Esophagus squamous epithelium (tissue), 5 donors: ENCODE data around the gene NFKB1. TPM values are rescaled to one million over a fixed set of nuclear protein-coding genes. Genes with fewer than 3 reads are reported as not detected.

ENCODE experiments used
- DNase-seq: peaks from one replicate; lab custom pipeline; 2025; lab: John Stamatoyannopoulos, UW
- H3K27ac ChIP-seq, 4 donors: fragments of 200-600 bp; sonication (generic); one replicate each; pipeline ENCODE4 v1.5.1; 2016 to 2019; ENCODE audit warnings: mild to moderate bottlenecking in 1 of 4
- H3K27me3 ChIP-seq, 4 donors: fragments of 200-600 bp; sonication (generic); 1 replicate in 3 of 4; 2 replicates in 1 of 4; pipeline versions ENCODE4 v1.5.1 to v1.6.0; 2017 to 2021; ENCODE audit warnings: antibody characterized with exemption in 1 of 4
- H3K36me3 ChIP-seq, 3 donors: fragments of 200-600 bp; sonication (generic); one replicate each; pipeline ENCODE4 v1.5.1; 2016 to 2019
- H3K4me1 ChIP-seq, 3 donors: fragments of 200-600 bp; sonication (generic); one replicate each; pipeline ENCODE4 v1.5.1; 2017 to 2019
- H3K4me3 ChIP-seq, 4 donors: fragments of 200-600 bp; sonication (generic); 1 replicate in 3 of 4; 2 replicates in 1 of 4; pipeline ENCODE4 v1.5.1; 2016 to 2019; ENCODE audit warnings: mild to moderate bottlenecking in 2 of 4, moderate library complexity in 1 of 4
- H3K9me3 ChIP-seq, 3 donors: fragments of 200-600 bp; sonication (generic); one replicate each; pipeline ENCODE4 v1.5.1; 2016 to 2019
- POLR2A ChIP-seq, 4 donors: fragments of 450-650 bp; IDR thresholded peaks; one replicate each; pipeline ENCODE4 v1.6.1; 2017; ENCODE audit warnings: antibody characterized with exemption in 4 of 4, mild to moderate bottlenecking in 4 of 4, moderate library complexity in 3 of 4
- WGBS, 2 donors: methylation state at CpG; one replicate each; pipeline ENCODE4 v1.1.5; 2018; 5-methylcytosine and 5-hydroxymethylcytosine counted together
- intact Hi-C: fragments of 100-400 bp; cut with DNase I; formaldehyde crosslinking; loops from one replicate; pipeline ENCODE4 v1.15.0; 2022
- total RNA-seq, 4 donors: library from RNA; depleted of rRNA; stranded (reverse); fragments of >200 nt; gene quantifications; one replicate each; pipeline ENCODE4 v1.1.0, GENCODE V29; 2016
- TF ChIP-seq, protein P1 (sequence below), 6 experiments: fragments of 450-650 bp in 4 of 6; fragments of 200-600 bp in 2 of 6; sonication (generic) in 2 of 6; IDR thresholded peaks; one replicate each; pipeline ENCODE4 v1.5.1; 2016 to 2019; ENCODE audit warnings: antibody characterized with exemption in 6 of 6, mild to moderate bottlenecking in 4 of 6, moderate library complexity in 4 of 6
- donor health status: DM: yes; HTN: yes; CAD: no.

Gene NFKB1
- total RNA-seq, 4 donors from 2014 or later, result 33.5 to 47.5 (median 41.4) TPM

DNA sequence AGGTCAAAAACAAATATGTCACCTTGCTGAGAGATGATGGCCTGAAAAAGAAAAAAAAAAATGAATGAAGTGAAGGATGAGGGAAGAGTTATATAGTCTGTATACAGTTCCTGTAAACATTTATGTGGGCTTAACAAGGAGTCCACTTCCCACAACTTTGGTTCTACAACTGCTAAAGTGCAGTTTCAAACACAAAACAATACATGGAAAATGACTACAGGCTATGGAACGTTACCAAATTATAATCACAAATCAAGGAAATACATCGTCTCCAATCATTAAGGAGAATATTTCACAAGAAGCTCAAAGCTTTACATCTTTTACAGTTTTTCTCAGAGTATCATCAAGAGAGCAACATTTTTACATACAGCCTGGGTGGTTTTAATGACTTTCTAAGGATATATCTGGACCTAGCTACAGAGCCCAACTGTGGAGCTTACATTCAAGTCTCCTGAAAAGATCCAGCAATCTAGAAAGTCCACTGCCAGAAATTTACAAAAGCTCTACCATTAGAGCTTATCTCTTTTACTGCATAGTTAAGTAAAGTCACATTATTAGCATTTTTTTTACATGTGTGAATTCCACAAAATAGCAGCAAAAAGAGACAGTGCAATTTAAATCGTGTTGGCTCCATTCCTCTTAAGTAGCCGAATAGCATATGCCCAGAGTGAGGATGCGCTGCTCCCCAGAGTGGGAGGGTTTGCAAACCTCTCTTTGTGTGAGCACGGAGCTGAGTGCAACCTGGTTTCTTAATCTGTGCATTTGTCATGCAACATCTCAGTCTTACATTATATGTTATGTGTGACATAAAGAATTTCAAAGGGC lies 131.3 kb downstream of the NFKB1 start:
- Histone ChIP-seq H3K36me3 (peaks cover 0 to 26% (median 6%) of the 10 kb centered on the region in 3 donors), H3K4me1 (peaks cover 0 to 8% (median 0%) of the 10 kb centered on the region in 3 donors), H3K4me3 (no peak overlapping the region), H3K9me3 (no peaks in the 10 kb centered on the region), H3K27me3 (no peaks in the 10 kb centered on the region), H3K27ac (no peak overlapping the region)
- no peak for DNase-seq
- 53 to 78% methylated on average over 6 of the region's 6 CpGs for WGBS, 2 donors
- intact Hi-C loops, result no loop called here
- TF ChIP-seq, protein P1, sequence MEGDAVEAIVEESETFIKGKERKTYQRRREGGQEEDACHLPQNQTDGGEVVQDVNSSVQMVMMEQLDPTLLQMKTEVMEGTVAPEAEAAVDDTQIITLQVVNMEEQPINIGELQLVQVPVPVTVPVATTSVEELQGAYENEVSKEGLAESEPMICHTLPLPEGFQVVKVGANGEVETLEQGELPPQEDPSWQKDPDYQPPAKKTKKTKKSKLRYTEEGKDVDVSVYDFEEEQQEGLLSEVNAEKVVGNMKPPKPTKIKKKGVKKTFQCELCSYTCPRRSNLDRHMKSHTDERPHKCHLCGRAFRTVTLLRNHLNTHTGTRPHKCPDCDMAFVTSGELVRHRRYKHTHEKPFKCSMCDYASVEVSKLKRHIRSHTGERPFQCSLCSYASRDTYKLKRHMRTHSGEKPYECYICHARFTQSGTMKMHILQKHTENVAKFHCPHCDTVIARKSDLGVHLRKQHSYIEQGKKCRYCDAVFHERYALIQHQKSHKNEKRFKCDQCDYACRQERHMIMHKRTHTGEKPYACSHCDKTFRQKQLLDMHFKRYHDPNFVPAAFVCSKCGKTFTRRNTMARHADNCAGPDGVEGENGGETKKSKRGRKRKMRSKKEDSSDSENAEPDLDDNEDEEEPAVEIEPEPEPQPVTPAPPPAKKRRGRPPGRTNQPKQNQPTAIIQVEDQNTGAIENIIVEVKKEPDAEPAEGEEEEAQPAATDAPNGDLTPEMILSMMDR (IDR thresholded peaks at IDR 0.05), result no peak
- TF ChIP-seq POLR2A (IDR thresholded peaks at IDR 0.05), result no peak

DNA sequence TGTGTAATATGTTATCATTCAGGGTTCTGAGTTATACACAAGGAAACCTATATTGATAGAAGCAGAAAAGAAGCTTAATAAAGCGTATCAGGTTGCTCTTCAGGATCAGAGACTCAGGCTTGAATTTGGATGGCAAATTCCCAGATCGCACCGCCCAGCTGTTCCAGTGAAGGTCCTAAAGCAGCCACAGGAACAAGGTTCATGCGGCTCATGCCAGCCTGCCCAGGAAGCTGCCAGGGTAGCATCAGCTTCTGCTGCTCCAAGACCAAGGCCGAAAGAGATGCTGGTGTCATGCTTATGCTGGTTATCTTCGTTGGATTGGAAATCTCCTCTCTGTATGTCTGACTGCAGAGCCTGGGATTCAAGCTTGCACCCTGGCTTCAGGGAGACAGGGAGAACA lies 131.9 kb downstream of the NFKB1 start:
- WGBS, 2 donors, result 81 to 94% methylated on average over 5 to 6 of the region's 6 CpGs

DNA sequence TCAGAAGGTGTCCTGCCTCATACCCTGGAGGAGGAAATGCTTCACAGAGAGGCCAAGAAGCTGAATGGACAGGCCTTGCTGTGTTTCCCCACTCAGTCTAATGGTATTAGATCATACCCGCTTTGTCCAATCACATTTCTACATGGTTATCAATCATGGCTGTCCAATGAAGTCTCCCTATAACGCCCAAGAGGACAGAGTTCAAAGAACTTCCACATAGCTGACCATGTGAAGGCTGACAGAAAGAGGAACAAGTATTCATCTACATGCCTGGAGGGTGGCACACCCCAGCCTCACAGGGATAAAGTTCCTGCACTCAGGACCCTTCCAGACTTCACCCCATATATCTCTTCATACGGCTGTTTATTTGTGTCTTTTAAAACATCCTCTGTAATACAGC lies 136.2 kb downstream of the NFKB1 start:
- 72 to 74% methylated on average over 3 of the region's 3 CpGs for WGBS, 2 donors
- peaks cover 0 to 47% (median 6%) of the 10 kb centered on the region in 3 donors for H3K36me3 ChIP-seq

More for the DNA sequence above, 131.9 kb downstream of the NFKB1 start:
- H3K27me3 ChIP-seq, result no peaks in the 10 kb centered on the region
- H3K9me3 ChIP-seq, result no peaks in the 10 kb centered on the region
- intact Hi-C loops, result no loop called here
- DNase-seq, result no peak
- H3K27ac ChIP-seq, result no peak overlapping the region
- TF ChIP-seq, protein P1 (IDR thresholded peaks at IDR 0.05), result no peak
- no peak for TF ChIP-seq POLR2A (IDR thresholded peaks at IDR 0.05)
- peaks cover 0 to 2% (median 0%) of the 10 kb centered on the region in 3 donors for H3K4me1 ChIP-seq
- no peak overlapping the region for H3K4me3 ChIP-seq
- peaks cover 0 to 32% (median 6%) of the 10 kb centered on the region in 3 donors for H3K36me3 ChIP-seq

DNA sequence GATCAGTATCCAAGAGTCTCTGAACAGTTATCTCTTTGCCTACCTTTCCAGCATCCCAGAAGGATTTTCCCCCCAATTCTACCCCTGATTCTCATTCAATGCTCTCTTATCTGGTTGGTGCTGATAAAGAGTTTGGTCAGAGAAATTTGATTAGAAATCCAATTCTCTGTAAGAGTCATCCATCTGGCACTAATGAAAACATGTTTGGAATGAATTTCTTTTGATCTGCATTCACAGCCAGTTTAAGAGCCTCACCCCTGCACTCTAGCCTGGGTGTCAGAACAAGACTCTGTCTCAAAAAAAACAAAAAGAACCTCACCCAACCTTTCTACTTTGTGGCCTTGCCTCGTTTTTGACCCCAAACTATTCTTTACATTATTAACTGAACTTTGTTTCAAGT lies 137.5 kb downstream of the NFKB1 start:
- no peak for DNase-seq
- no peaks in the 10 kb centered on the region for H3K4me1 ChIP-seq
- H3K9me3 ChIP-seq, result no peaks in the 10 kb centered on the region
- H3K27me3 ChIP-seq, result no peaks in the 10 kb centered on the region
- peaks cover 0 to 47% (median 6%) of the 10 kb centered on the region in 3 donors for H3K36me3 ChIP-seq
- no peak for TF ChIP-seq POLR2A (IDR thresholded peaks at IDR 0.05)
- TF ChIP-seq, protein P1 (IDR thresholded peaks at IDR 0.05), result no peak
- no peak overlapping the region for H3K27ac ChIP-seq
- intact Hi-C loops, result no loop called here
- no peak overlapping the region for H3K4me3 ChIP-seq
- 62 to 63% methylated on average over 1 of the region's 1 CpG for WGBS, 2 donors

More for the DNA sequence above, 136.2 kb downstream of the NFKB1 start:
- H3K27ac ChIP-seq, result no peak overlapping the region
- no peaks in the 10 kb centered on the region for H3K9me3 ChIP-seq
- no peak for DNase-seq
- no peak overlapping the region for H3K4me3 ChIP-seq
- no peaks in the 10 kb centered on the region for H3K27me3 ChIP-seq
- TF ChIP-seq, protein P1 (IDR thresholded peaks at IDR 0.05), result no peak
- no peak for TF ChIP-seq POLR2A (IDR thresholded peaks at IDR 0.05)
- intact Hi-C loops, result no loop called here
- H3K4me1 ChIP-seq, result no peaks in the 10 kb centered on the region

DNA sequence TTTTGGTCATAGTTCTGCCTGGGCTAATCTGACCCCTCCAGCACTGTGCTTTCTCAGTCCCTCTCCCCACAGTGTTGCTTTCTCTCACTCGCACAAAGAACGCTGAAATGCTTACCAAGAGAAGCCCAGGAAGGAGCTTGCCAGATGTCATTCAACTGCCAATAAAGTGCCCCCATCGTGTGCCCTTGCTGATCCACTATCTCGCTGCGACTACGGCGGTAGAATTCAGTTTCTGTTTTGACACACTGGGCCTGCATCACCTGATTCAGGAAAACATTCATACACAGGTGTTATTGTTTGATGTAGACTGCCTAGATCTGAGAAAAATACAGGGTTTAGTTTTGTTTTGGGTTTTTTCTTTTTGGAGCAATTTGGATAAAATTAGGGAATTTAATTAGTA lies 138.4 kb downstream of the NFKB1 start:
- no peak for DNase-seq
- H3K27me3 ChIP-seq, result no peaks in the 10 kb centered on the region
- TF ChIP-seq, protein P1 (IDR thresholded peaks at IDR 0.05), result no peak
- TF ChIP-seq POLR2A (IDR thresholded peaks at IDR 0.05), result no peak
- no peak overlapping the region for H3K4me3 ChIP-seq
- H3K27ac ChIP-seq, result no peak overlapping the region
- H3K9me3 ChIP-seq, result no peaks in the 10 kb centered on the region
- 91 to 97% methylated on average over 7 of the region's 7 CpGs for WGBS, 2 donors
- no peaks in the 10 kb centered on the region for H3K4me1 ChIP-seq
- intact Hi-C loops, result no loop called here
- H3K36me3 ChIP-seq, result peaks cover 0 to 41% (median 3%) of the 10 kb centered on the region in 3 donors
